Measurements from ENCODE around the gene TBC1D2B.
"Not testable (repeated sequence)": the region's sequence is repeated elsewhere in the genome, so short reads cannot be mapped to it uniquely, and the experiment has no call there.

TBC1D2B gene

DNA sequence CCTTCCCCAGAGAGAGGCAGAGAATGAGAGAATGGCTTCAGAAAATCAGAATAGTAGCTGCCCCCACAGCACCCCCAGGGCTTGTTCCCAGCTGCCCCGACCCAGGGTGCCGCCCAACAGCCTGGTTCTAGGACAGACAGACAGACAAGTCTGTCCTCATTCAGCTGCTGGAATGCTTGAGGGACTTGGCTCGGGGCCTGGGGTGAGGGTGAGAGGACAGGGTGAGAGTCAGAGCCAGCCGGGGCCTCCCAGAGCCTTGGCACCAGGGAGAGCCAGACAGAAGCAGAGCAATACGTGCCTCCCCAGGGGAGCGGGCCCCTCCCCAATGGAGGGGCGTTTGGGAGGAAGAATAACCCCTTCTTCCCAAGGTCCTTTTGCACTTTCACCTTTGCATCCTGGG is 105.6 kb downstream of the TBC1D2B start:
- not testable (repeated sequence) for DNase-seq

DNA sequence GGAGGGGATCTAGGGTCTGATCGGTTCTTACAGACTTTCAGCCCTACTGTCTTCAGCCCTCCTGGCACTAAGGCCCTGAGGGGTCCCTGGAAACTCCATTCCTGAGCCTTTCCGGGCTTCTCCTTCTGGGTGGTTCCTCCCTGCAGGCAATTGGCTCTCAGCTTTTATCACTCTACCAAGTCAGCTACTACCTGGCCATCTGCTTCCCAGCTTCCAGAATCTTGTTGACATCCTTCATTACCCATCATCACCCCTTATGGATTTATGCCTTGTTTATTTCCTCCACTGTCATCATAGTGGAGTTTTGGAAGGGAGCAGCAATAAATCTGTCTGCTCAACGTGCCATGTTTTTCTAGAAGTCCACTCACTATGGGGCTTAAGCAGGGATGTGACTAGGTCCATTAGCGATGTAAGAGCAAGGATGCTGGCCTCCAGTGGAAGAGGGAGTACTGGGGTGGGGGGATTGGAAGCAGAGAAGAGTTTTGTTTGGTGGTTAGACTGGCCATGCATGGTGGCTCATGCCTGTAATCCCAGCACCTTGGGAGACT is 106.6 kb downstream of the TBC1D2B start:
- DNase-seq, result not testable (repeated sequence)

DNA sequence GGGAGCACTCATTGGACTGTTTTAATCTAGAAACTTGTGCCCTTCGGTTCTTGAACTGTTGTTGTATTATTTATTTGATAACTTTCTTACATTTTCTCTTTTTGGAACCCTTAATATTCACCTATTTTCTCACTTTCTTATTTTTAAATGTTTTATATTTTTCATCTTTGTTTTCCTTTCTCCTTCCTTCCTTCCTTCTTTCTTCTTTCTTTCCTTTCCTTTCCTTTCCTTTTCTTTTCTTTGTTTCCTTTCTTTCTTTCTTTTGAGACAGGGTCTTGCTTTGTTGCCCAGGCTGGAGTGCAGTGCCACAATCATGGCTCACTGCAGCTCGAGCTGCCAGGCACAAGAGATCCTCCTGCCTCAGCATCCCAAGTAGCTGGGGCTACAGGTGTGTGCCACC is 108.5 kb downstream of the TBC1D2B start:
- no peak for DNase-seq

DNA sequence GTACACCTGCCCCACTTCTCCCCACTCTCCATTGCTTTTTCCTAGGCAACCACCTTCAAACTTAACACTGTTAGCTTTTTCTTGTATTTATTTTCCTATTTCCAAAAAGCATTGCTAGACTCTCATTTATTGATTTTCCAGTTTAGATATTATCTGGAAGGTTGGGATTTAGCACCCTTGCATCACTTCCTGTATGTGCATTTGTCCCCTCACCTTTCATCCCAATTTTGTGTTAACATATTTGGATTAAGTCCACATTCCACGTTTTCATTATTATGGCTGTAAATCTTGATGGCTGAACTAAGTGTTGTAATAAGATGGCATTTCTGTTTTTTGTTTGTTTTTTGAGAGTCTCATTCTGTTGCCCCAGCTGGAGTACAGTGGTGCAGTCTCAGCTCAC is 109.7 kb downstream of the TBC1D2B start:
- no peak for DNase-seq

DNA sequence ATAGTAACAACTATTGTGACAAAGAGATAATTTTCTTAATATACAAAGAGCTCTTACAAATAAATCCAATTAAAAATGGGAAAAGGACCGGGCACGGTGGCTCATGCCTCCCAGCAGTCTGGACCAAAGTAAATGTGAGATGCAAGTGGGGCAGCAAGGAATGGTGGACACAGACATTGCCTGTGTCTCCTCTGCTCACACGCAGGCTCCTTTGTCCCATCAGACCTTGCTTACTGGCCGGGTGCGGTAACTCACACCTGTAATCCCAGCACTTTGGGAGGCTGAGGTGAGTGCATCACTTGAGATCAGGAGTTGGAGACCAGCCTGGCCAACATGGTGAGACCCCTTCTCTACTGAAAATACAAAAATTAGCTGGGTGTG is 110.3 kb downstream of the TBC1D2B start:
- DNase-seq, result not testable (repeated sequence)

DNA sequence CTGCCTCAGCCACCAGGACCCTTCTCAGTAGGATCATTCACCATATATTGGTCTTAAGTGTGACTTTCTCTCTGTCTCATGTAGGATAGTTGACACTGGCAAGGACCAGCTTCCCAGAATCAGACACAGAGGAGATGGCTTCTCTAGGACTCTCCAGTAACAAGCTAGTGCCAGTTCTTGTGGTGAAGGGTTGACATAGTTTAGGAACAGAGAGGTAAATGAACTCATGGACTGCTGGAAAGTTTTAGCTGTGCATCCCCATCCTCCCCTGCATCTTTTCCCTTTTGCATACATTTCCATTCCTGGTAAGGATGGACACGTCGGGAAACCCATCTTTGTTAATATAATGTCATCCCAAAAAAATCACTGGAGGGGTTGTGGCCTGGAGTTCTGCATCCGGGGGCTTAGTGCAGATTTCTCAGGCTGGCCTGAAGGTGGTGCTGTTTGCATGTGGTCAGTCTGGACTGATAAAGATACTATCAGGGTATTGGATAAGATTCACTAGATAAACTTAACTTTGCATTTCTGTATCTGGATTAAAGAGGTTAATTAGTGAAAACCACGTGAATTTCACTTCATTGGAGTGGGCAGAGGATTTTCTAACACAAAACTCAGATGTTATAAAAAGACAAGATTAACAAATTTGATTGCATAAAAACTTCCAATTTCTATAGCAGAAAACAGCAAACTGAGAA is 110.8 kb downstream of the TBC1D2B start:
- DNase-seq, result peak; percentile 22

DNA sequence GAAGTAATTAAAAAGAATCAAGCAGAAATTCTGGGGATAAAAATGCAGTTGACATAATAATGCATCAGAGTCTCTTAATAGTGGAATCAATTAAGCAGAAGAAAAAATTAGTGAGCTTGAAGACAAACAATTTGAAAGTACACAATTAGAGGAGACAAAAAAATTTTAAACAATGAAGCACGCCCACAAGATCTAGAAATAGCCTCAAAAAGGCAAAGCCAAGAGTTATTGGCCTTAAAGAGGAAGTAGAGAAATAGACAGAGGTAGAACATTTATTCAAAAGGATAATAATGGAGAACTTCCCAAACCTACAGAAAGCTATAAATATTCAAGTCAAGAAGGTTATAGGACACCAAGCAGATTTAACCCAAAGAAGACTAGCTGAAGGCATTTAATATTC is 113.3 kb downstream of the TBC1D2B start:
- no peak for DNase-seq

DNA sequence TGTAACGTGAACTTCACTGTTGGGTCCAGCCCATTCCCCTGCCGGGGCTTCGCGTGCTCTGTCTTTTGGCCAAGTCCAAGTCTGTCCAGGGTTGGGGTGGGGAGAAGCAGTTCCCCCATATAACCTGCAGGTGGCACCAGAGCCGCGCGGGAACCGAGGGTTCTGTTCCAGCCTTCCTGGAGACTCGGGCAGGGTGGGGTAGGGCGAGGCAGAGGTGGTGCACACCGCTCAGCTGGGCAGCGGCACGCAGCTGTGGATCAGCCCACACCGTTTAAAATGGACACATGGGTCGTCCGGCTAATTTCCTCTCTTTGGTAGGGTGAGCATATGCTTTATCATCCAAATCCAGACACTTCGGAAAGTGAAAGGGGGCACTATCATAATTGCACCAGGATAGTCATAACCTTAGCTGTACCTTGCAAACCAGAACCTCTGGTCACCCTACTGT is 118.1 kb downstream of the TBC1D2B start:
- DNase-seq, result peak; percentile 16

DNA sequence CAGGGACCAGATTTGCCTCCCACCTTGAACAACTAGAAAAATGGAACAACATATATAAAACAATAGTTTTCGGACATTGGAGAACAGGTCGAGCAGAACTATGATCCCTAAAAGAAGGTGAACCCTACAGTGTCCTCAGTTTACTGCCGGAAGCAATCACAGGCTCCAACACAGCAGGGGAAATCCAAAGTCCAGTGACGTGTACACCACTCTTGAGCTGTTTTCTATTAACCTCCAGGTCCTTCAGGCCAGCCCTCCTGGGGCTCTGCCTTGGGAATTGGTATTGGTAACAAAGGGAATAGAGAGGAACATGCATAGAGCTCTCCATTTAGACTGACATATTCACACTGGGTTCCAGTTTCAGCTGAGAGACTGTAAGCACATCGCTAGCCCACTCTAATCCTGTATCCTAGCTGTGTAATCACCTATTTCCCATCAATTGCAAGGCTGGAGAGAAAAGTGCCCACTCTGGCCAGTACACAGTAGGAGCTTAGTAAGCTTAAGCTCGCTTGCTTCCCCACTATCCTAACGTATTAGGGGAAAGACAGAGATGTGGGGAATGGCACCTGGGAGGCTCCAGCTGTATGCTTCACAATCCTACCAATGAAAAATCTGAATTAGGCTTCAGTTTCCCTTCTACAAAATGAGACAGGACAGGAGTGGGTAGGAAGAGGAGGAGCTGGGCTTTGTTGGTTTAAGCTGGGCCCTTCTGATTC is 118.6 kb downstream of the TBC1D2B start:
- DNase-seq, result not testable (repeated sequence)

DNA sequence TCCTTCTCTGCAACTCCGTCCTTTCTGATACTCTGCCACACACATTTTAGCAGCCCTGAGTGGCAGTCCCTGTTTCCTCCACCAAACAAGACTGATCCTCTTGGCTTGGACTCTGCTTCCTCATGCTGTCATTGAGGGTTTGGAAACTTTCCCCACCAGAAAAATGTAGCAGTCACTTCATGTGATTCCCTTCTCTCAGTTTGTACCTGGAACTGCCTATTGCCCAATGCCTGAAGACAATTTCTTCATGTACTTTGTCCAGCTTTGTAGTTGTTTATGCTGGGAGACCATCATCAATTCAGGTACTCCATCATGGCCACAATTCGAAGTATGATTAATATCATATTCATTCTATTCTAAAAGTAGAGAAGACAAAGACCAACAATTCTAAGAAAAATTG is 119.5 kb downstream of the TBC1D2B start:
- DNase-seq, result not testable (repeated sequence)

DNA sequence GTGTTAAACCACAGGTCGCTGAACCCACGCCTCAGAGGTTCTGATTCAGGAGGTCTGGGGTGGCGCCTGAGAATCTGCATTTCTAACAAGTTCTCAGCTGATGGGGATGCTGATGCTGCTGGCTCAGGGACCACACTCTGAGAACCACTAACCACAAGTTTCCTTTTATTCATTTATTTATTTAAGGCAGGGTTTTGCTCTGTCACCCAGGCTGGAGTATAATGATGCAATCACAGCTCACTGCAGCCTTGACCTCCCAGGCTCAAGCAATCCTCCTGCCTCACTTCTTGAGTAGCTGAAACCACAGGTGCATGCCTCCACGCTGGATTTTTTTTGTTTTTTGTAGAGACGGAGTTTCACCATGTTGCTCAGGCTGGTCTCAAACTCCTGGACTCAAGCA is 123.6 kb downstream of the TBC1D2B start:
- not testable (repeated sequence) for DNase-seq

DNA sequence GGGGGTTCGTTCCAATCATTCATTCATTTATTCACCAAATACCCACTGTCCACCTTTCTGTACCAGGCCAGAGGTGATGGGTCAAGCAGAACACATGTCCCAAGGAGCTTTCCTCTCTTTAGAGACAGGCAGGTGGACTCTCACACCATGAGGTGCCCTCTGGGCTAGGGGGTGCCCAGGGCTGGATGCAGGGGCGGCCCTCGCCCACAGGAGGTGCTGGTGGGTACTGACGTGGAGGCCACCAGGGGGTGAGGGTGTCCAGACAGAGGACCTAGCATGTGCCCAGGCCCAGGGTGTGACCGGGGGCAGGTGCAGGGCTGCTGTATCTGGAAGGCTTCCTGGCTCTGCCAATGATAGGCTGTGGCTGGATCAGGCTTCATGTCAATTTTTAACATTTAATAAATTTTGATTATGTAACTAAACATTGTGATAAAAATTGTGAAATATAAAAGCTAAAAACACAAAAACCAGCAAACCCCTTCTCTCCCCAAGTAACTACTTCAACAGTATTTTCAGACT is 124.5 kb downstream of the TBC1D2B start:
- not testable (repeated sequence) for DNase-seq

DNA sequence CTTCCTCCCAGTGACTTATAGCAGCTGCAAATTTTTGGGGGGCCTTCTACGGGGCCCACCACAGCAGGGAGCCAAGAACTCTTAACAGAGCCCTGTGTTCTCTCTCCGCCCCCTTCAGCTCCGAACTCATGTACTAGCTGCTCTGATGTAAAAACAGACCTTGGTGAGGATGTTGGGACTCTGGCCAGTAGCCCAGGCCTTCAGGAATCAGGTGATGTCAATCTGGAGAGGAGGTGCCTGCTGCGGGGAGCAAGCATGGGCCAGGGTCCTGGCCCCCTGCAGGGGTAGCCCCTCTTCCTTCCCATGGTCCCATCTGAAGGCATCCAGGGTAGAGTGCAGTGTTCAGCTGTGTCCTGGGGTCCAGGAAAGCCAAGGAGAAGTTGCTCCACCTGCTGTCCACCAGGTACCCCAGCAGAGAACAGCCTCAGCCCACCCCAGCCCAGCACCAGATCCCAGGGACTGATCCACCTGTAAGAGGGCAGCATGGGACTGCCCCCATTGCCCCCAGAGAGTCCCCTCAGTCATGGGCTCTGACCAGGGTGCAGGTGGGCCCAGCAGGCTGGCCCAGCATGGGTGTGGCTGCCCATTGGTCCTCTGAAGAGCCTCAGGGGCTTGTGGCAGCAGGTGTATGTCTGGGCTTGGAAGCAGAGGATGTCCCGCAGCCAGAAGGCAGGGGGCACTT is 126.3 kb downstream of the TBC1D2B start:
- DNase-seq, result not testable (repeated sequence)

DNA sequence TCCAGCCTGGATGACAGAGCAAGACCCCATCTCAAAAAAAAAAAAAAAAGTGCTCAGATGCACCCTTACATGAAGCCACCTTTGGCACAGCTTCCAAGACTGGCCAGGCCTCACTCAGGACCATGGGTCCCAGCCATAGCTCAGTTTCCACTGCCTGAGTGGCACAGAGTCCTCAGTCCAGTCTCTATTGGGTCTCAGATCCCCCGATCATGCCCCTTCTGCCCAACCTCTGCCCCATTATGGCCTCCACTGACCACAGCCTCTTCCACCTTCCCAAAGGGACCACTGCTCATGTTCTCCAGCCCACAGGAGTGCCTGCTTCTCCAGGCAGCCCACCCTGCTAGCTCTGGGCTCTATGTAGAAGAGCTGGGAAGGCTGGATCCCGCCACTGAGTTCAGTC is 127.0 kb downstream of the TBC1D2B start:
- not testable (repeated sequence) for DNase-seq

DNA sequence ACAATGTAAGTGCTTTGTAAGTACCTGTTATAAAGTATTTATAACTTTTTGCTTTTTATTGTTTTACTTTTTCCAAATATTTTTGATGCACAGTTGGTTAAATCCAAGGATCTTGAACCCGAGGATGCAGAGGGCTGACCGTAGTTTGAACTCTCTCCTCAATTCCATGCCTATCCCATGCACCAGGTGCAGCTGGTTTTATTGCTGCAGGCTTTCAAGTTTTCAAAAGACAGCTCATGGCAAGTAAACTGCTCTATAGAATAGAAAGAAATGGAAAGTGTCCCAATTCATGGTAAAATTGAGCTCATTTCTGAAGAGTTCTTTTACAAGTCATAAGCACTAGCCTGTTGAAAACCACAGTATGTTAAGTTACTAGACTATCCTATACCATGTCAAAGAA is 131.9 kb downstream of the TBC1D2B start:
- DNase-seq, result no peak

Data from DMS79 treated with DMSO at 0.1 percent for 48 hours (cell line).